Smooth muscle cell (in vitro differentiated cells): Measurements from ENCODE around the gene MYOM3. TPM values are rescaled to one million over a fixed set of nuclear protein-coding genes. Genes with fewer than 3 reads are reported as not detected.

ENCODE experiments used
- DNase-seq: peaks from one replicate; lab custom pipeline; 2025; ENCODE audit not compliant: unreplicated experiment; lab: John Stamatoyannopoulos, UW
- H2AFZ ChIP-seq: fragments of 200-600 bp; sonication (generic); 2 replicates; pipeline ENCODE4 v1.6.0; 2016; ENCODE audit warnings: antibody characterized with exemption, low read depth, mild to moderate bottlenecking
- H3F3A ChIP-seq: fragments of 200-600 bp; sonication (generic); 2 replicates; pipeline ENCODE4 v1.6.0; 2017; ENCODE audit warnings: antibody characterized with exemption, low read depth
- H3K27ac ChIP-seq: fragments of 200-600 bp; sonication (generic); 2 replicates; pipeline ENCODE4 v1.5.1; 2016; ENCODE audit warnings: low read depth, mild to moderate bottlenecking
- H3K27me3 ChIP-seq: fragments of 200-600 bp; sonication (generic); 2 replicates; pipeline ENCODE4 v1.6.1; 2016; ENCODE audit warnings: low read depth, mild to moderate bottlenecking
- H3K36me3 ChIP-seq: fragments of 200-600 bp; sonication (generic); 2 replicates; pipeline ENCODE4 v1.5.1; 2016; ENCODE audit warnings: low read depth
- H3K4me1 ChIP-seq: fragments of 200-600 bp; sonication (generic); 2 replicates; pipeline ENCODE4 v1.5.1; 2016; ENCODE audit warnings: low read depth
- H3K4me2 ChIP-seq: fragments of 200-600 bp; sonication (generic); 2 replicates; pipeline ENCODE4 v1.6.0; 2016; ENCODE audit warnings: mild to moderate bottlenecking
- H3K4me3 ChIP-seq: fragments of 200-600 bp; sonication (generic); 2 replicates; pipeline ENCODE4 v1.5.1; 2016; ENCODE audit warnings: mild to moderate bottlenecking
- H3K79me2 ChIP-seq: fragments of 200-600 bp; sonication (generic); 2 replicates; pipeline ENCODE4 v1.6.0; 2016; ENCODE audit warnings: low read depth, mild to moderate bottlenecking
- H3K9ac ChIP-seq: fragments of 200-600 bp; sonication (generic); 2 replicates; pipeline ENCODE4 v1.6.0; 2016; ENCODE audit warnings: low read depth
- H3K9me3 ChIP-seq: fragments of 200-600 bp; sonication (generic); replicated peaks from 2 replicates; pipeline ENCODE4 v1.5.1; 2016; ENCODE audit warnings: low read depth
- H4K20me1 ChIP-seq: fragments of 200-600 bp; sonication (generic); 2 replicates; pipeline ENCODE4 v1.6.0; 2016; ENCODE audit warnings: low read depth
- CTCF ChIP-seq: fragments of 200-600 bp; sonication (generic); IDR thresholded peaks from 2 replicates; pipeline ENCODE4 v1.5.1; 2017; ENCODE audit warnings: borderline replicate concordance, mild to moderate bottlenecking, antibody characterized with exemption; ENCODE audit not compliant: insufficient read depth, poor library complexity, severe bottlenecking
- WGBS: methylation state at CpG from one replicate; pipeline ENCODE4 v1.1.7; 2016; ENCODE audit warnings: low lambda C conversion rate; 5-methylcytosine and 5-hydroxymethylcytosine counted together
- polyA plus RNA-seq: library from polyadenylated mRNA; unstranded; fragments of >200 nt; fragmentation: Nextera tagmentation; extraction: Ambion mirVana; gene quantifications from 2 replicates; pipeline ENCODE4 v1.2.1, GENCODE V29; 2016
- total RNA-seq: library from RNA; depleted of rRNA; stranded (reverse); fragments of >200 nt; gene quantifications from 2 replicates; pipeline ENCODE4 v1.2.3, GENCODE V29; 2014

MYOM3 gene
- total and polyA plus RNA-seq, 2 experiments from 2014 or later, result 0.18 to 0.26 TPM

GRCh38 chr1:24147194-24147593 lies 35.3 kb upstream of the MYOM3 start:
- peaks cover 13% of the 10 kb centered on the region for H3K4me1 ChIP-seq
- peaks cover 12% of the 10 kb centered on the region for H3K27me3 ChIP-seq
- TF ChIP-seq CTCF, result no peak
- H3F3A ChIP-seq, result no peaks in the 10 kb centered on the region
- no peaks in the 10 kb centered on the region for H3K9me3 ChIP-seq
- H3K79me2 ChIP-seq, result no peaks in the 10 kb centered on the region
- H3K27ac ChIP-seq, result no peak overlapping the region
- 95% methylated on average over 9 of the region's 9 CpGs for WGBS
- no peaks in the 10 kb centered on the region for H3K36me3 ChIP-seq
- H3K4me2 ChIP-seq, result no peak overlapping the region
- no peak for DNase-seq
- H3K9ac ChIP-seq, result no peak overlapping the region
- H4K20me1 ChIP-seq, result no peaks in the 10 kb centered on the region
- H3K4me3 ChIP-seq, result no peak overlapping the region
- H2AFZ ChIP-seq, result no peak overlapping the region

GRCh38 chr1:24142546-24143534 lies 30.9 kb upstream of the MYOM3 start, which contains the start of gene IL22RA1:
TSS of gene IL22RA1 (minus strand) at chr1:24143140. CDS start at chr1:24143082, 58 bp downstream.
- H3K27me3 ChIP-seq, result no peaks in the 10 kb centered on the region
- H3K36me3 ChIP-seq, result no peaks in the 10 kb centered on the region
- no peak within 1 kb of the TSS for H3K4me3 ChIP-seq
- H3K4me2 ChIP-seq, result no peak within 1 kb of the TSS
- H3K9ac ChIP-seq, result no peak within 1 kb of the TSS
- no peaks in the 10 kb centered on the region for H4K20me1 ChIP-seq
- WGBS, result 81% methylated on average over 21 of the region's 22 CpGs
- no peaks in the 10 kb centered on the region for H3K9me3 ChIP-seq
- no peaks in the 10 kb centered on the region for H3K4me1 ChIP-seq
- DNase-seq, result no peak
- no peak within 1 kb of the TSS for H2AFZ ChIP-seq
- no peak within 1 kb of the TSS for H3K27ac ChIP-seq
- H3K79me2 ChIP-seq, result no peaks in the 10 kb centered on the region
- H3F3A ChIP-seq, result no peaks in the 10 kb centered on the region
- TF ChIP-seq CTCF, result no peak

- Histone ChIP-seq H3K4me2 (no peak overlapping the region), H3F3A (no peaks in the 10 kb centered on the region)
These were observed 29.5 kb upstream of the MYOM3 start for GRCh38 chr1:24141311-24141997.

More at GRCh38 chr1:24141311-24141997, 29.5 kb upstream of the MYOM3 start:
- no peak overlapping the region for H3K4me3 ChIP-seq
- H3K27ac ChIP-seq, result no peak overlapping the region
- H2AFZ ChIP-seq, result no peak overlapping the region
- H3K9ac ChIP-seq, result no peak overlapping the region
- no peaks in the 10 kb centered on the region for H3K36me3 ChIP-seq
- no peaks in the 10 kb centered on the region for H4K20me1 ChIP-seq
- no peak for DNase-seq
- H3K27me3 ChIP-seq, result no peaks in the 10 kb centered on the region
- no peaks in the 10 kb centered on the region for H3K79me2 ChIP-seq
- 83% methylated on average over 10 of the region's 10 CpGs for WGBS
- H3K9me3 ChIP-seq, result no peaks in the 10 kb centered on the region
- no peak for TF ChIP-seq CTCF
- no peaks in the 10 kb centered on the region for H3K4me1 ChIP-seq
